ENCODE data around the gene IL22RA1.

Gene IL22RA1

DNA sequence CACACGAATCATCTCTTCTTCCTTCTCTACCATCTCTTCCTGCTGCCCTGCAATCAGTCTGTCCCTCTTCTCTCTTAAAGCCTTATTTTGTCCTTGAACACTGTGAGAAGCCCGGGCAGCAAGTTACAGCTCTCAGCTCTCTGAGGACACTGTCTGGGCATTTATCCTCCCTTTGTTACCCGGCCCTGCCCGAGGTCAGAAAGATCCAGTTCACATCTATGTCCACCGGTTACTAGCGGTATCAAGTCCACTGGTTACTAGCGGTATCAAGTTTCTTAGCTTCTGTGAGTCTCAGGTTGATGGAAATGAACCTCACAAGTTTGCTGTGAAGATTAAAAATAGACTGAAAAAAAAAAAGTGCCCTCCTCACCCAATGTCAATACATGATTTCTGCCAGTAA, 25.3 kb upstream of the IL22RA1 start:
- DNase-seq (ENCODE audit: extremely low read depth in 1 of 2, low read depth in 1 of 2), result no peak

DNA sequence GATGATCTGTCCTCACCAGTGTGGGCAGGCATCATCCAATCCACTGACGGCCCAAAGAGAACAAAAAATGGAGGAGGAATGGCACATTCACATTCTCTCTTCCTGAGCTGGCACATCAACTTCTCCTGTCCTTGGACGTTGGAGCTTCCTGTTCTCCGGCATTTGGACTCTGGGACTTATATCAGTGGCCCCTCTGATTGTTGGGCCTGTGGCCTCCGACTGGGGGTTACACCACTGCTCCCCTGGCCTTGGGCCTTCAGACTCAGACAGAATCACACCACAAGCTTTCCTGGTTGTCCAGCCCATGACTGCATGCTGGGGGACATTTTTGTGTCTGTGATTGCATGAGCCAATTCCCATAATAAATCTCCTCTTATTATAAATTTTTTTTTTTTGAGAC, 24.1 kb upstream of the IL22RA1 start:
- DNase-seq (ENCODE audit: extremely low read depth in 1 of 2, low read depth in 1 of 2), result no peak

DNA sequence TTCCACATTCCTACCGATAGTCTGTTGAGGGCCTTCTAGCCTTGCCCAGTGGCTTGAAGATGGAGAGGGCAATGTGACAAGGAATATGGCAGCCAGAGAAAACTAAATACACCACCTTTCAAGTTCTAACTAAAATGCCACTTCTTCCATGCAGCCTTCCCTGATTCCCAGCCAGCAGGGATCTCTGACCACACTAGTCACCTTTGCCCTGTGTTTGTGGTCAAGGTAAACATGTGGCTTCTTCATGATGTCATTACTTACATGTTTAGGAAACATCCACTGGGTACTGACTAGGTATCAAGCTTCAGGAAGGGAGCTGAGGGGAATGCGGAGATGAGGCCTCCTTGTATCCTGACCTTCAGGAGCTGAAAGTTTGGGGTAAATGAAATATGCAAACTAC, 22.6 kb upstream of the IL22RA1 start:
- no peak for DNase-seq (ENCODE audit: extremely low read depth in 1 of 2, low read depth in 1 of 2)

DNA sequence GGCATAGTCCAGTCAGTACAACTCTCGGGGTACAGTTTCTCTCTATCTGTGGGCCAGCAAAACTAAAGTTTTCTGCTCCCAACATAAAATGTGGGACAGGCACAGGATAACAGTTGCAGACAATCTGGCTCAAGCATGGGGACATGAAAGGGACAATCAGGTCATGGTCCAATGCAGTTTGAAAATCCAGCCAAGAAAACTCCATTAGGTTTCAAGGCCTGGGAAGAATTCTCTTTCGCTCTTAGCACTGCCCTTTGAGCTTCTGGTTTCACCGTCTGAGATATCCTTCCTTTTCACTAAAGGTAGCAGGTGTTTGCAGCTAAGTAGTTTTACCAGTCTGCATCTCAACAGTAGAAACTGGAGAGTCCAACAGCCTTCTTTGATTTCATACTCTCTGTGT, 21.1 kb upstream of the IL22RA1 start:
- DNase-seq (ENCODE audit: extremely low read depth in 1 of 2, low read depth in 1 of 2), result no peak

DNA sequence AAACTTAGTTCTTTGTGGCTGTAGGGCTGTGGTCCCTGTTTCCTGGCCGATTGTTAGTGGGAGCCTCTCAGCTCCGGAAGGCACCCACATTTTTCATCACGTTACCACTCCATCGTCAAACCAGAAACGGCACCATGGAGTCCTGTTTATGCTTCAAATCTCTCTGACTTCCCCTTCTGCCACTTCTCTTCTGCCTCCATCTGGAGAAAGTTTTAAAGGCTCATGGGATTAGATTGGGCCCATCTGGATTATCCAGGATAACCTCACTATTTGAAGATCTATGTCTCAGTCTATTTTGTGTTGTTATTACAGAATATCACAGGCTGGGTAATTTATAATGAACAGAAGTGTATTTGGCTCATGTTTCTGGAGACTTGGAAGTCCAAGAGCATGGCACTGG, 19.3 kb upstream of the IL22RA1 start:
- DNase-seq (ENCODE audit: extremely low read depth in 1 of 2, low read depth in 1 of 2), result no peak

DNA sequence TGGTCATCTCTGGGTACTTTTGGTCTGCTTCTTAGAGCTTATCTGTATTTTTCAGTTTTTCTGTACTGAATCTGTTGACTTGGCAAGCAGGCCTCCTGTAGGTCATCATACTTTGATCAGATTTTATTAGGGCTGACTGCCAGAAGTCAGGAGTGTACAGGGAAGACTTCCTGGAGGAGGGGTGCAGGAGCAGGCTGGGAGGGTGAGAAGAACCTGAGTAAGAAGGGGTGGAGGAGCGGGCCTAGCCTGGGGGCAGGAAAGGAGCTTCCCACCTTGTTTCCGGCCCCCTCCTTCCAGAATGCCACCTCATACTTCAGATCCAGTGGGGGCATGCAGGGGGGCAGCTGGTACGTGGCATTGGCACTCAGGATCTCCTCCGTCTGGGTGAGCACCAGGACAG, 18.3 kb upstream of the IL22RA1 start:
- no peak for DNase-seq (ENCODE audit: extremely low read depth in 1 of 2, low read depth in 1 of 2)

DNA sequence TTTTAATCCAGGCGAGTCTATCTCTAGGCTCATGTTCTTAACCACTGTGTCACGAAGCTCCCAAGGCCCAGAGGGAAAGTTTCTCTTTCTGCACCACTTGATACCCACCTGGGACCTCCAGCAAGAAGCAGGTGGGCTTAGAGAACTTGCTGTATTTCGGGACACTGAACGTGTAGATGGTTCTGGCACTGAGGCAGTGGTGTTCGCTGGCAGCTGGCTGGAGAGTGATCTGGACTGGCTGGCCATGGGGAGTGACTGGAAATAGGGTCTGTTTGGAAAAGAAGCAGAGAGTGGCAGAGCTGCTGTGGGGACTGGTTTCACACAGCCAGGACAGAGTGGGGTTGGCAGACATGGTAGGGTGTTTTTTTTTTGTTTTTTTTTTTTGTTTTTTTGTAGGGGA, 16.4 kb upstream of the IL22RA1 start:
- DNase-seq (ENCODE audit: extremely low read depth in 1 of 2, low read depth in 1 of 2), result no peak

DNA sequence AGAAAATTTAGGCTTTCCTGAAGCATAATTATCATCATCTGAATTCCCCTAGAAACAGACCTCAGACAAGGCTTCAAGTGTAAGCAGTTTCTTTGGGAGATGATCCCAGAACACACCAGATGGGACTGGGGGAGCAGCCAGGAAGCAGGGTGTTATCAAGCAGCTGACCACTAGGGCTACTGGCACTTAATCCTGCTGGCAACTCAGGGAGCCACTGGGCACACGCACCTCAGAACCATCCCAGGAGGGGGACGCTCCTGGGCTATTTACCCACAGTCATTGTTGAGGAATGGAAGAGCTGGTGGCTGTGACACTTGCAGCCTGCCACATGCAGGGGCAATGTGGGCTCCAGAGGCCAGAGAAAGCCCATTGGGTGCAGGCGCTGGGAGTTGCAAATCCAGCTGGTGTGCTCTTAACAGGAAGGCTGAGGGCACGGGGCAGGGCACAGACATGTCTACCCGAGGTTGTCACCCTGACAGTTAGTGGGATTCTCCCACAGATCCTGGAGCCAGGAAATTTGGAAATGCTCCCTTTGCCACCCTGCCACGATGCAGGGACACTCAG, 15.1 kb upstream of the IL22RA1 start:
- DNase-seq (ENCODE audit: extremely low read depth in 1 of 2, low read depth in 1 of 2), result no peak

DNA sequence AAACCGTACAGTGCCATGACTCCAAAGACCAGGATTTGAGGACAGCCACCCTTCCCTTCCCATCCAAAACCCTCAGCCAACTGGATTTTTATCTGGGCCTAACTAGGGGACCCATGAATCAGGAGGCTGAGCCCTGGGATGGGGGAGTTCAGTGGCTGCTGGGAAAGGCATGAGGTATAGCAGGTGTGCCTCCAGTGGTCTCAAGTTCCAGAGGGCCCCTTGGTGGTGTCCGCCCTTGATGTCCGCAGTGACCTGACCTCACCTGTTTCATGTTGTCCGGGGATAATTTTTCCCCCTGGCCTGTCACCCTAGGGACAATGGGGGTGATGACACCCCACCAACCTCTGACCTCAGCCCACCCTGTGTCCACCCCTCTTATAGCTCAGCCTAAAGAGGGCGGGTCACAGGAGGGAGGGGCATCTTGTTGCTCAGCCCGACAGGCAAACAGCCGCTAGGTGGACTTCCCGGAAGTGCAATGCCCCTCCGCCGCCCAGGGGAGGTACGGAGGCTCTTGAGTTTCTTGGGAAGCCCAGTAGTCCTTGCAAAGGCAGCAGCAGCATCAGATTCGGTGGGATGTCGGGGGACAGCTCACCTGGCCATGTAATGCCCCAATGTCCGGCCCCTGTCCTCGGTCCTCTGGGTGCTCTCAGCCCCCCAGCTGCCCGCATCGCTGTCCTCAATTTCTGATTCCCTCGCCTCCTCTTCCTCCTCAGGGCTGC, 13.8 kb upstream of the IL22RA1 start:
- DNase-seq (ENCODE audit: extremely low read depth in 1 of 2, low read depth in 1 of 2), result no peak

DNA sequence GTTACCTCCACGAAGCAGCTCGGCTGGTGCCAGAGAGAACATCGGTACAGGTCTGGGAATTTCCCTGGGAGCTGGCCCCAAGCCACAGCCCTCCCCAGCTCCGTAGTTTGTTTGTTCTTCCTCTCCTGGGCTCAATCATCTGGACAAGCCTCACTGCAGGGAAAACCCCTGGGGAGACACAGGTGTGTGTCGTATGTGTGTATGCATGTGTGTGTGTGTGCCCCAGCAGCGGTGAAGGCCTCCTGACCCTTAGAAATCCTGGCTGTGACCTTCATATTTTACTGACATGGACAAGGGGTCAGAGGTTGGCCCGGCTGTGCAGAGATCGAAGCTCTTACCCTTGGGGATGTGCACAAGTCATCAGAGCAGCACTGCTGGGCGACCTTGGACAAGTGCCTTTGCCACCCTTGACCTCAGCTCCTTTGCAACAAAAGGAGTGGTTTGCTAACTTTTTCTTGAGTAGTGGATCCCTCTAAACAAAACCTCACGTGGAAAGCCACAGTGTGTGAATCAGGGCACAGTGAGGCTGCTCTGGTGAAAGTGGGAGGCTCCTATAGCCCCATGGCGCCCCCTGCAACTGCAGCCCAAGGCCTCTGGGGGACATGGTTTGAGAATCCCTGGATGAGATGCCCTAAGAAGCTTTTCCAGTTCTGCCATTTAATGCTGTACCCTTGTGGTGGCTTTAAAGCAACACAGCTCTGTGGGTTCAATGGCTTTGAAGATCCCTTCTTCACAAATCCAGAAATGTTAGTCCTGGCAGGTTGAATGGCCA, 12.3 kb upstream of the IL22RA1 start:
- DNase-seq (ENCODE audit: extremely low read depth in 1 of 2, low read depth in 1 of 2), result no peak

DNA sequence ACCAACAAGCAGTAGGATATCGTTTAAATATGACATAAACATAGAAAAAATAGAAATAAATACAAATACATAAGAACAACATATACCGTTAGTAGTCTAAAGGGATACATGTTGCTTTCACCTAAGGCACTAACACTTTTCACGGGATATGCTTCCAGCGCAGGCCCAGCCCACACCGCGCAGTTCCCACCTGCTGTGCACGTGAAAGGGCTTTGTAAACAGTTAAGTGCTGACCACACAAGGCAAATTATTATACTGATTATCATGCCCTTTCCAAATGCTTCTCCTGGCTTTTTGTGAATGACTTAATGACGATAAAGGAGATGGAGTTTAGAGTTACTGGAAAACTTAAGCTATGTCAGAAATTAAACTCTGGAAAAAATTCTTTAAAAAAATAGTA, 11.3 kb upstream of the IL22RA1 start:
- no peak for DNase-seq (ENCODE audit: extremely low read depth in 1 of 2, low read depth in 1 of 2)

DNA sequence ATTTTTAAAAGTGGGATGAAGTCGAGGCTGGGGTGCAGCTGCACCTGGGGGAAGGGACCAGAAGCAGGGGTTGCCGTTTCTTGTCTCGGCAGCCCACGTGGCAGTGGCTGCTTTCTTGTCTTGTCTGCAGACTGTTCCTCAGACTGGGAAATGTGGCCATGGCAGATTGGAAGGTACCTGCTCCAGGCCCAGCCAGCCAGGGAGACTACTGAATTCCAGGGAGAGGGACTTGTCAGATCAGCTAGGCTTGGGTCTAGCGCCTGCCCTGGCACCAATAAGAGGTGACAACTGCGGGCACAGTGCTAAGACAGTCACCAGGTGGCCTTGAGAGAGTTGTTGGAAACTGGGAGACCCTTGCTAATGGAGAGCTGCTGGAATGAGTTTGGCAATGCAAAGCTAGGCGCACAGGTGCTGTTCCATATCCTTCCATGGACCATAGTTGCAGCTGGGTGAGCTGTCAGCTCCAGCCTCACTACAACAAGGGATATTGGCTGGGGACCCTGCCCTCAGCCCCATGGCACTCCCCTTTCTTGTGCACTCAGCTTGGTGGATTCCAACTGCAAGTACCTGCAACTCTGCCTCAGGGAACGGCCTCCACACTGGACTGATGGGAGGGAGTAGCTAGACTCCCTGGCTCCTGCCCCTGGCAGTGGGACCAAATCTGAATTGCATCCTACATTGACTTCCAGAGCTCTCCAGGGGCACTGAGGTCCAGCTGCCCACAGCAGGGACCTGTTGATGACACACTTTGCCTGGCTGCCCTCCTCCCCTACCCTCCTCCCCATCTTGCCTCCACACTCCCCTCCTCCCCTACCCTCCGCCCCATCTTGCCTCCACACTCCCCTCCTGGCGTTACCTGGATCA, 9.9 kb upstream of the IL22RA1 start:
- no peak for DNase-seq (ENCODE audit: extremely low read depth in 1 of 2, low read depth in 1 of 2)

DNA sequence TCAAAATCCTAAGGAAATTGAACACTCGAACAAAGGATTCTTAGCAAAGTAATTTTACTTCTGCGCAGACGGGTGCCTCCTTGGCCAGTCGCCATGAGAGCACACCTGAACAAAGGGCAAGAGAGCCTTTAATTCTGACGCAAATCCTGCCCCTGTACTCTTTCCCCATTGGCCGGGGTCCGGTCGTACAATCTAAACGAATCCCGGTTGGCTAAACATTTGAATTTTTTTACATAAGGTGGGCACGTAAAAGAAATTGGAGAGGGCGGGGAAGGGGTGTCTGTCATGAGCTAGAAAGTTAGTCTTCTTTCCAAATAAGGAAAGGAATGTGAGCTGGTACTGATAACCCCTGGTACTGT, 8.2 kb upstream of the IL22RA1 start:
- DNase-seq (ENCODE audit: extremely low read depth in 1 of 2, low read depth in 1 of 2), result no peak

DNA sequence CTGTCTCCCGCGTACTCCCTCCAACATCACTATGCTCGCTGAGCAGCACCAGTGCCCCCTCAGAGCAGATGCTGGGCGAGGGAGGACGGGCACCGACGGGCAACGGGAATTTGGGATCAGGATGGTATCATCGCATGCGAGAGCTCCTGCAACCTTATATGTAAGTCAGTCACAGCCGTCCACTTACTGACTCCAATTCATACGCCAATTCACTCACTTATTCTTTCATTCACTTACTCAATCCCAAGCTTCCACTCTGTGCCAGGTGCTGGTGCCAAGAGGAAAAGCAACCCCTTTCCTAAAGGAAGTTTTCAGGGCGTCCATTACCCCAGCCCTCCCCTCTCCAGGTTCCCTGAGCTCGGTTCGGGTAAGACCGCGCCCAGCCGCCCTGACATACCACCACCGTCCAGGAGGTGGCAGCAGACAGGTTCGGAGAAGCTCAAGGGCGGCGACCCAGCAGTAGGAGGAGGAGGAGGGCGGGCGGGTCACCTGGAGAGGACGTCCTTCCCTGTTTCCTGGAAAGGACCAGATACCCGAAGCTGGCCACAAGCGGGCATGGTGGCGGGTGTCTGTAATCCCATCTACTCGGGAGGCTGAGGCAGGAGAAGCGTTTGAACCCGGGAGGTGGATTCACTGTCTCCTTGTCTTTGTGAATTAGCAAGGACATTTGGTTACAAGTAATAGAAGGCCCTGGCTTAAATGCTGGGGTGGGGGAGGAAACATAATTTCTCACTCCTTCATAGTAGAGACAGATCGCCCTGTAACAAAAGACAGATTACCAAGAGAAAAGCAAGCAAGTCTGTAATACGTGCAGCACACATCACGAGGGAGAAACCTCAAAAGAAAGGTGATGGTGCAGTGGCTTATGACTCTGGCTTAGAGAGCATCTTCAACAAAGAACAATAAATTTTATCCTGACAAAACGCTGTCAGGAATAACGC, 7.6 kb upstream of the IL22RA1 start:
- DNase-seq (ENCODE audit: extremely low read depth in 1 of 2, low read depth in 1 of 2), result peak; percentile 64 to 77

DNA sequence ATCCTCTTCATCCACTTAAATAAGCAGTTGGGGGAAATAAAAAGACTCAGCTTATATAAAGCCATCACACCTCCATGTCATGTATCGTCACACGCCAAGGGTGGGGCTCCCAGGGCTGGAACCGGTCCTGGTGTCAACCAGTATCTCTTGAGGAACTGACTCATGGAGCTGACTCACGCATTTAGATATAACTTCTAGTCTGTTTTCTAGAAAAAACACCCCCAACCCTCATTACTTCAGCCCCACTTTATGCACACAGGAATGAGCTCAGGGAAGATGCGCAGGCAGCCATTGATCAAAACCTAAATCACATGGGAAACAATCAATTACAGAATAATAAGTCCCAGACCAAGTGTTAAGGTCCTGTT, 6.9 kb upstream of the IL22RA1 start:
- DNase-seq (ENCODE audit: extremely low read depth in 1 of 2, low read depth in 1 of 2), result peak in 1 of 2 donors; percentile 65

DNA sequence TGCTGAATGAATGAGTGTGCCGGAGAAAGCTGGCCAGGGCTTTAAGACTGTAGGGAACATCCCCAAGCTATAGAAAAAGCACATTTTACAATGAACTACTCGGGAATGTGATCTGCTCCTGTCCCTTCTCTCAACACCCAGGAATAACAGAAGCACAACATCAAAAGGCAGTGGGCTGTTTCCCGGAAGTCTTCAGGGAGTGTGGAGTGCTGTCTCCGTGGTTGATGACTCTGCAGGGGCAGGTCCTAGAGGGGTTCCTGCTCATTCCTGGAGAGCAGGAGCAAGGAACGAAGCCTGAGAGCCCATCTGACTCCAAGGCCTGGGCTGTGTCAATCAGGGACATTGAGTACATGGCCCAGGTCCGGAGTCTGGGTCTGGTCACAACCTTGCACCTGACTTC, 4.9 kb upstream of the IL22RA1 start:
- DNase-seq (ENCODE audit: extremely low read depth in 1 of 2, low read depth in 1 of 2), result no peak

DNA sequence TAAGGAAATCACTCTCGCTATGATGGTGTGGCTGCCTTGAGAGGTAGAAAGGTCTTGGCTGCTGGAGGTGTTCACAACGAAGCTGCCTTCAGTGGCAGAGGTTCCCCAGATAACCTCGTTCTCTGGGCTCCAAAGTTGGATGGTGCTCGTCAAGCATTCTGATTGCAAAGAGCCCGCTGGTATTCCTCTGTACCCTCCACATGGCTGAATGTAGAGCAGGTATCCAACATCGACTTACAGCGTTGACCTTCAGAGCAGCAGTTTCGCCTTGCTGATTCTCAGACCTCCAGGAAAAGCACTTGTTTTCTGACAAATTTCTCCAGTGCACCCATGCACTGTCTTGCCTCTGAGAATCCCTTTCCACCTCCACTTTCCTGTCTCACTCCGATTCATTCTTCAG, 4.3 kb upstream of the IL22RA1 start:
- DNase-seq (ENCODE audit: extremely low read depth in 1 of 2, low read depth in 1 of 2), result no peak

DNA sequence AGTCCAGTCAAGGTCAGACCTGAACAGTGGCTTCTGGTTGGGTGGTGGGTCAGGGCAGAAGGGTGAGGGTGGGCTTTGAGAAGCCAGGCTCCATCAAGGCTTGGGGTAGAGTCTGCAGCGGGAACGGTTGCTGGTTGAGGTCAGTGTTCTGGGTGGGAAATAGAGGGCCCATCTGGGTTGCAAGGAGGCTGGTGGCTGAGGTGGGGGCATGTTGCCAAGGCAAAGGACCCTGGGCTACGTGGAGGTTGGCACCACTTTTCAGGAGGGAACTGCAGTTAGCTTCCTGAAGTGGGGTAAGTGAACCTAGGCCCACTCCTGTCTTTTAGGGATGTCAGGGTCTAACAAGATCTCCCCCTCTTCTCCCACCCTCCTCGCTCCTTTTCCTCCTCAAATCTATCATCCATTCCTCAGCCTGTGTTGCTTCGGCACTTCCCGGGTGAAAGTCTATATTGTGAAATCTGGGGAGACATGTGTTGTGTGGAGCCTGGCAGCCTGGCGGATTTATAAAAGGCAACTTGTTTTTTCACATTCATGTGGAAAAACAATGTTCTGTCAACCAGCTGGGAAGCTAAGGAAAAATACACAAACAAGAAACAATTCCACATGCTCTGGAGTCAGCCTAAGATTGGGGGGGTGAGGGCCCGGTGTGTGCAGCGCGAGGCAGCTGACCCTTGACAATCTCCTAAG, 1.5 kb downstream of the IL22RA1 start:
- no peak for DNase-seq (ENCODE audit: extremely low read depth in 1 of 2, low read depth in 1 of 2)

DNA sequence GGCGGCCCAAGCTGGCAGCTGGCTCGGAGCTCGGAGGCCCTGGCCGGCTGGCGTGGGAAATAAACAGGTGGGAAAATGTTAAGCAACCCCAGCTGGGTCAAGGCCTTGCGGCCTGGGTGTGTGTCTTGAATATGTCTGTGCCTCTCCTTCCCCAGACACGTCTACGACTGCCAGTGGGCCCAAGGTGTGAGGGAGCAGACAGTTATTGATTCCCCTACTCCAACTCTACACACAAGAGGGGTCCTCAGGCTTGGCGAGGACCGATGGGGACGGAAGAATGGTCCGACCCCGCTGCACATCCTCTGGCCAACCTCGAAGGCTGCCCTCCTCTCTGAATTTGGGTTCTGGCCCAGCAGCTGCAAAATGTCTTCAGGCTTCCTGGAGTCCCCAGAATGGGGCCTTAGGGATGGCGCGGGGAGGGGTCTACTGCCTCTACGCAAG, 2.2 kb downstream of the IL22RA1 start:
- DNase-seq (ENCODE audit: extremely low read depth in 1 of 2, low read depth in 1 of 2), result no peak

Data from stimulated activated CD8-positive, alpha-beta memory T cell treated with anti-CD3 and anti-CD28 coated beads, Interleukin-7, amount 100 ng/mL, for 48 hours (primary cell).